ENCODE data around the gene VTA1. TPM values are rescaled to one million over a fixed set of nuclear protein-coding genes. Genes with fewer than 3 reads are reported as not detected.
"Not testable (repeated sequence)": the region's sequence is repeated elsewhere in the genome, so short reads cannot be mapped to it uniquely, and the experiment has no call there.

Gene VTA1
- total RNA-seq, 2 donors from 2014 or later: 32.6 to 48.0 TPM

- Mint-ChIP-seq H3K36me3 (peaks cover 7% of the 10 kb centered on the region), H3K27ac (no peak overlapping the region)
- ATAC-seq: no peak
These were observed 71.4 kb downstream of the VTA1 start for GRCh38 chr6:142218446-142218845.

GRCh38 chr6:142222022-142222421 lies 75.0 kb downstream of the VTA1 start:
- Mint-ChIP-seq H3K9me3 (no peaks in the 10 kb centered on the region), H3K36me3 (no peaks in the 10 kb centered on the region), H3K27me3 (no peaks in the 10 kb centered on the region), H3K27ac (no peak overlapping the region), H3K4me1 (ENCODE audit: low read depth in 2 of 2) (peaks cover 3 to 5% of the 10 kb centered on the region in 2 donors), H3K4me3 (no peak overlapping the region)
- no peak for DNase-seq (ENCODE audit: low spot score)
- no peak for ATAC-seq

More at GRCh38 chr6:142218446-142218845, 71.4 kb downstream of the VTA1 start:
- DNase-seq (ENCODE audit: low spot score): no peak
- H3K9me3 Mint-ChIP-seq: no peaks in the 10 kb centered on the region
- H3K4me1 Mint-ChIP-seq (ENCODE audit: low read depth in 2 of 2): no peaks in the 10 kb centered on the region
- H3K4me3 Mint-ChIP-seq: no peak overlapping the region
- H3K27me3 Mint-ChIP-seq: no peaks in the 10 kb centered on the region

- DNase-seq (ENCODE audit: low spot score) (no peak), ATAC-seq (no peak)
- Mint-ChIP-seq H3K4me1 (ENCODE audit: low read depth in 2 of 2) (peaks cover 3 to 5% of the 10 kb centered on the region in 2 donors), H3K4me3 (no peak overlapping the region), H3K9me3 (peaks cover 3% of the 10 kb centered on the region), H3K27me3 (peaks cover 0 to 5% of the 10 kb centered on the region in 2 donors), H3K36me3 (no peaks in the 10 kb centered on the region), H3K27ac (no peak overlapping the region)
These were observed 76.9 kb downstream of the VTA1 start for GRCh38 chr6:142223938-142224337.

- Mint-ChIP-seq H3K4me1 (ENCODE audit: low read depth in 2 of 2) (peaks cover 3 to 5% of the 10 kb centered on the region in 2 donors), H3K4me3 (peak overlapping the region; percentile 12), H3K36me3 (no peaks in the 10 kb centered on the region), H3K27me3 (peaks cover 0 to 5% of the 10 kb centered on the region in 2 donors), H3K27ac (peak overlapping the region; percentile 48 to 51), H3K9me3 (peaks cover 3% of the 10 kb centered on the region)
- ATAC-seq: peak; percentile 69 to 70
- DNase-seq (ENCODE audit: low spot score): no peak
These were observed 78.1 kb downstream of the VTA1 start for GRCh38 chr6:142225115-142225514.

- peaks cover 3% of the 10 kb centered on the region for H3K9me3 Mint-ChIP-seq
- H3K4me3 Mint-ChIP-seq: peak overlapping the region; percentile 12
- H3K27me3 Mint-ChIP-seq: peaks cover 0 to 5% of the 10 kb centered on the region in 2 donors
- ATAC-seq (no peak), DNase-seq (ENCODE audit: low spot score) (no peak)
- peak overlapping the region; percentile 48 to 51 for H3K27ac Mint-ChIP-seq
- H3K36me3 Mint-ChIP-seq: no peaks in the 10 kb centered on the region
- H3K4me1 Mint-ChIP-seq (ENCODE audit: low read depth in 2 of 2): peaks cover 3 to 5% of the 10 kb centered on the region in 2 donors
These were observed 78.5 kb downstream of the VTA1 start for GRCh38 chr6:142225552-142225951.

- ATAC-seq (no peak), DNase-seq (ENCODE audit: low spot score) (no peak)
- Mint-ChIP-seq H3K36me3 (no peaks in the 10 kb centered on the region), H3K27ac (no peak overlapping the region), H3K27me3 (peaks cover 0 to 5% of the 10 kb centered on the region in 2 donors), H3K9me3 (peaks cover 3% of the 10 kb centered on the region), H3K4me1 (ENCODE audit: low read depth in 2 of 2) (peaks cover 3 to 5% of the 10 kb centered on the region in 2 donors), H3K4me3 (no peak overlapping the region)
These were observed 79.7 kb downstream of the VTA1 start for GRCh38 chr6:142226731-142227130.

GRCh38 chr6:142229518-142230270 lies 82.6 kb downstream of the VTA1 start:
- peaks cover 8 to 19% of the 10 kb centered on the region in 2 donors for H3K27me3 Mint-ChIP-seq
- not testable (repeated sequence) for H3K27ac Mint-ChIP-seq; H3K36me3 Mint-ChIP-seq; H3K4me1 Mint-ChIP-seq (ENCODE audit: low read depth in 2 of 2); H3K4me3 Mint-ChIP-seq; DNase-seq (ENCODE audit: low spot score); H3K9me3 Mint-ChIP-seq; ATAC-seq

GRCh38 chr6:142232206-142233044 lies 85.4 kb downstream of the VTA1 start:
- peak in 1 of 2 donors; percentile 24 for ATAC-seq
- not testable (repeated sequence) for H3K9me3 Mint-ChIP-seq; DNase-seq (ENCODE audit: low spot score); H3K27ac Mint-ChIP-seq; H3K36me3 Mint-ChIP-seq; H3K4me1 Mint-ChIP-seq (ENCODE audit: low read depth in 2 of 2); H3K4me3 Mint-ChIP-seq
- peaks cover 8 to 17% of the 10 kb centered on the region in 2 donors for H3K27me3 Mint-ChIP-seq

GRCh38 chr6:142233945-142234682 lies 87.1 kb downstream of the VTA1 start:
- Mint-ChIP-seq H3K9me3 (no peaks in the 10 kb centered on the region), H3K4me1 (ENCODE audit: low read depth in 2 of 2) (peaks cover 0 to 2% of the 10 kb centered on the region in 2 donors), H3K27ac (no peak overlapping the region), H3K36me3 (no peaks in the 10 kb centered on the region), H3K27me3 (peaks cover 8 to 14% of the 10 kb centered on the region in 2 donors), H3K4me3 (no peak overlapping the region)
- DNase-seq (ENCODE audit: low spot score): no peak
- no peak for ATAC-seq

- ATAC-seq (no peak), DNase-seq (ENCODE audit: low spot score) (no peak)
- no peak overlapping the region for H3K4me3 Mint-ChIP-seq
- H3K9me3 Mint-ChIP-seq: no peaks in the 10 kb centered on the region
- no peaks in the 10 kb centered on the region for H3K36me3 Mint-ChIP-seq
- peaks cover 0 to 2% of the 10 kb centered on the region in 2 donors for H3K4me1 Mint-ChIP-seq (ENCODE audit: low read depth in 2 of 2)
- H3K27me3 Mint-ChIP-seq: peaks cover 8 to 14% of the 10 kb centered on the region in 2 donors
- no peak overlapping the region for H3K27ac Mint-ChIP-seq
These were observed 88.2 kb downstream of the VTA1 start for GRCh38 chr6:142235272-142235671.

- DNase-seq (ENCODE audit: low spot score): no peak
- Mint-ChIP-seq H3K9me3 (no peaks in the 10 kb centered on the region), H3K4me1 (ENCODE audit: low read depth in 2 of 2) (peaks cover 0 to 2% of the 10 kb centered on the region in 2 donors), H3K4me3 (no peak overlapping the region), H3K27ac (no peak overlapping the region), H3K36me3 (no peaks in the 10 kb centered on the region), H3K27me3 (peaks cover 9 to 14% of the 10 kb centered on the region in 2 donors)
- no peak for ATAC-seq
These were observed 88.7 kb downstream of the VTA1 start for GRCh38 chr6:142235791-142236190.

GRCh38 chr6:142236691-142237090 lies 89.6 kb downstream of the VTA1 start:
- no peak for ATAC-seq
- no peaks in the 10 kb centered on the region for H3K36me3 Mint-ChIP-seq
- no peaks in the 10 kb centered on the region for H3K9me3 Mint-ChIP-seq
- DNase-seq (ENCODE audit: low spot score): no peak
- H3K27me3 Mint-ChIP-seq: peaks cover 10 to 14% of the 10 kb centered on the region in 2 donors
- H3K4me1 Mint-ChIP-seq (ENCODE audit: low read depth in 2 of 2): peaks cover 0 to 2% of the 10 kb centered on the region in 2 donors
- H3K27ac Mint-ChIP-seq: no peak overlapping the region
- no peak overlapping the region for H3K4me3 Mint-ChIP-seq

- no peaks in the 10 kb centered on the region for H3K36me3 Mint-ChIP-seq
- peaks cover 4% of the 10 kb centered on the region in 2 donors for H3K27me3 Mint-ChIP-seq
- ATAC-seq (no peak), DNase-seq (ENCODE audit: low spot score) (no peak)
- H3K9me3 Mint-ChIP-seq: no peaks in the 10 kb centered on the region
- H3K27ac Mint-ChIP-seq: no peak overlapping the region
- H3K4me3 Mint-ChIP-seq: no peak overlapping the region
- no peaks in the 10 kb centered on the region for H3K4me1 Mint-ChIP-seq (ENCODE audit: low read depth in 2 of 2)
These were observed 91.8 kb downstream of the VTA1 start for GRCh38 chr6:142238881-142239280.
